Cardiac fibroblast (primary cell): ENCODE results near the gene CDH1.

ENCODE experiments used
- DNase-seq, 2 donors: peaks; one replicate each; pipeline versions ENCODE4 v3.0.0 to v3.0.0-alpha.2; 2010; ENCODE audit warnings: low read depth in 2 of 2
- H3K4me3 ChIP-seq, 2 donors: replicated peaks in 1 of 2; 1 replicate in 1 of 2; 2 replicates in 1 of 2; pipeline ENCODE4 v1.5.1; 2011; ENCODE audit warnings: low read depth in 2 of 2, low read length in 2 of 2, mild to moderate bottlenecking in 2 of 2, moderate library complexity in 1 of 2
- CTCF ChIP-seq: IDR thresholded peaks from one replicate; pipeline ENCODE4 v1.5.1; 2011; ENCODE audit warnings: low read depth, mild to moderate bottlenecking, low read length, inconsistent platforms

Gene CDH1

GRCh38 chr16:68737046-68737729, at the start of gene CDH1:
CDH1 (plus strand) TSS chr16:68737292; CDS start chr16:68737416, 124 bp downstream.
- no peak for DNase-seq
- TF ChIP-seq CTCF, result no peak
- H3K4me3 ChIP-seq, result no peak within 1 kb of the TSS

GRCh38 chr16:68689921-68690320, 47.2 kb upstream of the CDH1 start:
- no peak overlapping the region for H3K4me3 ChIP-seq
- DNase-seq, result no peak
- no peak for TF ChIP-seq CTCF

- TF ChIP-seq CTCF, result no peak
- DNase-seq, result no peak
- no peak overlapping the region for H3K4me3 ChIP-seq
Measured at GRCh38 chr16:68695575-68695974, 41.5 kb upstream of the CDH1 start.

GRCh38 chr16:68696514-68696913, 40.6 kb upstream of the CDH1 start:
- no peak for TF ChIP-seq CTCF
- DNase-seq, result no peak
- H3K4me3 ChIP-seq, result no peak overlapping the region

GRCh38 chr16:68698091-68698490, 39.0 kb upstream of the CDH1 start:
- DNase-seq, result no peak
- H3K4me3 ChIP-seq, result no peak overlapping the region
- no peak for TF ChIP-seq CTCF

- H3K4me3 ChIP-seq, result no peak overlapping the region
- peak; percentile 33 to 38 for DNase-seq
- TF ChIP-seq CTCF, result no peak
Measured at GRCh38 chr16:68700120-68700519, 37.0 kb upstream of the CDH1 start.

GRCh38 chr16:68700831-68701230, 36.3 kb upstream of the CDH1 start:
- no peak overlapping the region for H3K4me3 ChIP-seq

More at GRCh38 chr16:68700831-68701230, 36.3 kb upstream of the CDH1 start:
- DNase-seq, result no peak
- TF ChIP-seq CTCF, result no peak
